H9 (cell line): ENCODE results near the gene MTFP1. TPM values are rescaled to one million over a fixed set of nuclear protein-coding genes. Genes with fewer than 3 reads are reported as not detected.

Experiments
- DNase-seq: peaks from one replicate; pipeline ENCODE4 v3.0.0-alpha.2; 2017
- H2AFZ ChIP-seq: one replicate; pipeline ENCODE4 v1.6.1; 2013; ENCODE audit warnings: mild to moderate bottlenecking, low read length, control low read depth, moderate library complexity
- H2AK5ac ChIP-seq: 2 replicates; pipeline ENCODE4 v1.6.1; 2013; ENCODE audit warnings: low read length, control low read depth, mixed read lengths; ENCODE audit not compliant: insufficient read length
- H2BK120ac ChIP-seq: one replicate; pipeline ENCODE4 v1.6.1; 2013; ENCODE audit warnings: low read depth, mild to moderate bottlenecking, low read length, control low read depth, inconsistent platforms; ENCODE audit not compliant: poor library complexity, severe bottlenecking
- H2BK12ac ChIP-seq: 2 replicates; pipeline ENCODE4 v1.6.1; 2013; ENCODE audit warnings: low read length, control low read depth, mixed read lengths, low read depth; ENCODE audit not compliant: insufficient read length
- H2BK15ac ChIP-seq: 2 replicates; pipeline ENCODE4 v1.6.1; 2013; ENCODE audit warnings: low read depth, low read length, control low read depth
- H2BK20ac ChIP-seq: one replicate; pipeline ENCODE4 v1.6.1; 2013; ENCODE audit warnings: low read depth, mild to moderate bottlenecking, low read length, control low read depth, inconsistent platforms; ENCODE audit not compliant: poor library complexity, severe bottlenecking
- H2BK5ac ChIP-seq: 2 replicates; pipeline ENCODE4 v1.6.1; 2013; ENCODE audit warnings: low read length, control low read depth, mixed read lengths; ENCODE audit not compliant: insufficient read length
- H3K14ac ChIP-seq: 2 replicates; pipeline ENCODE4 v1.6.1; 2013; ENCODE audit warnings: low read length, control low read depth; ENCODE audit not compliant: insufficient read depth
- H3K18ac ChIP-seq: 2 replicates; pipeline ENCODE4 v1.6.1; 2013; ENCODE audit warnings: low read depth, mild to moderate bottlenecking, mixed read lengths, low read length, control low read depth; ENCODE audit not compliant: insufficient read length
- H3K23ac ChIP-seq: 2 replicates; pipeline ENCODE4 v1.6.1; 2013; ENCODE audit warnings: low read length, control low read depth, mixed read lengths, low read depth; ENCODE audit not compliant: insufficient read length
- H3K23me2 ChIP-seq: 2 replicates; pipeline ENCODE4 v1.6.1; 2013; ENCODE audit warnings: low read depth, mild to moderate bottlenecking, mixed read lengths, low read length, control low read depth; ENCODE audit not compliant: insufficient read length, poor library complexity, severe bottlenecking
- H3K27ac ChIP-seq: 2 replicates; pipeline ENCODE4 v1.5.1; 2013; ENCODE audit warnings: low read length, control low read depth, mixed read lengths, low read depth; ENCODE audit not compliant: insufficient read length
- H3K27me3 ChIP-seq: 2 replicates; pipeline ENCODE4 v1.6.1; 2013; ENCODE audit warnings: low read length, control low read depth, inconsistent platforms; ENCODE audit not compliant: insufficient read depth
- H3K4ac ChIP-seq: 2 replicates; pipeline ENCODE4 v1.6.1; 2013; ENCODE audit warnings: low read depth, mild to moderate bottlenecking, control low read depth, inconsistent platforms, low read length, moderate library complexity
- H3K4me1 ChIP-seq: 2 replicates; pipeline ENCODE4 v1.6.1; 2013; ENCODE audit warnings: low read length, control low read depth, inconsistent platforms; ENCODE audit not compliant: insufficient read depth
- H3K4me2 ChIP-seq: 2 replicates; pipeline ENCODE4 v1.6.1; 2013; ENCODE audit warnings: low read length, control low read depth, mixed read lengths; ENCODE audit not compliant: insufficient read length, insufficient read depth
- H3K56ac ChIP-seq: 2 replicates; pipeline ENCODE4 v1.6.1; 2013; ENCODE audit warnings: low read depth, mild to moderate bottlenecking, mixed read lengths, low read length, control low read depth; ENCODE audit not compliant: insufficient read length
- H3K79me1 ChIP-seq: 2 replicates; pipeline ENCODE4 v1.6.1; 2013; ENCODE audit warnings: low read depth, mild to moderate bottlenecking, moderate library complexity, low read length, control low read depth, inconsistent platforms; ENCODE audit not compliant: insufficient read depth, poor library complexity, severe bottlenecking
- H3K79me2 ChIP-seq: 2 replicates; pipeline ENCODE4 v1.6.1; 2013; ENCODE audit warnings: low read length, control low read depth, inconsistent platforms; ENCODE audit not compliant: insufficient read depth
- H3K9ac ChIP-seq: 2 replicates; pipeline ENCODE4 v1.6.1; 2013; ENCODE audit warnings: low read length, control low read depth, mixed read lengths; ENCODE audit not compliant: insufficient read length; ENCODE audit errors: extremely low read depth
- H3K9me3 ChIP-seq: one replicate; pipeline ENCODE4 v1.6.1; 2013; ENCODE audit warnings: low read depth, low read length, inconsistent platforms; ENCODE audit not compliant: control insufficient read depth
- H3T11ph ChIP-seq: one replicate; pipeline ENCODE4 v1.6.1; 2013; ENCODE audit warnings: mild to moderate bottlenecking, low read length, control low read depth, inconsistent platforms
- H4K20me1 ChIP-seq: one replicate; pipeline ENCODE4 v1.6.1; 2013; ENCODE audit not compliant: control insufficient read depth, insufficient read length, insufficient read depth
- H4K5ac ChIP-seq: 2 replicates; pipeline ENCODE4 v1.6.1; 2013; ENCODE audit warnings: low read depth, mild to moderate bottlenecking, mixed read lengths, low read length, control low read depth; ENCODE audit not compliant: insufficient read length
- H4K8ac ChIP-seq: replicated peaks from 2 replicates; pipeline ENCODE4 v1.6.1; 2013; ENCODE audit warnings: low read length, control low read depth, mixed read lengths, low read depth; ENCODE audit not compliant: insufficient read length
- H4K91ac ChIP-seq: 2 replicates; pipeline ENCODE4 v1.6.1; 2013; ENCODE audit warnings: low read depth, mild to moderate bottlenecking, moderate library complexity, mixed read lengths, low read length, control low read depth; ENCODE audit not compliant: insufficient read length
- H3K27ac Mint-ChIP-seq, 3 experiments: 2 replicates in 2 of 3; 3 replicates in 1 of 3; pipeline ENCODE4 v1.8.0; 2020 to 2021; ENCODE audit warnings: mixed read lengths in 3 of 3, mild to moderate bottlenecking in 1 of 3, moderate library complexity in 1 of 3
- H3K27me3 Mint-ChIP-seq: 2 replicates; pipeline ENCODE4 v1.8.0; 2021; ENCODE audit warnings: low read depth, mild to moderate bottlenecking, moderate library complexity, mixed read lengths
- H3K36me3 Mint-ChIP-seq, 3 experiments: 2 replicates in 2 of 3; 3 replicates in 1 of 3; pipeline ENCODE4 v1.8.0; 2020 to 2021; ENCODE audit warnings: low read depth in 3 of 3, mixed read lengths in 3 of 3; ENCODE audit not compliant: insufficient read depth in 1 of 3
- H3K4me1 Mint-ChIP-seq, 2 experiments: 2 replicates each; pipeline ENCODE4 v1.8.0; 2020; ENCODE audit warnings: mixed read lengths in 2 of 2
- H3K4me3 Mint-ChIP-seq, 2 experiments: 2 replicates in 1 of 2; 3 replicates in 1 of 2; pipeline ENCODE4 v1.8.0; 2020 to 2021; ENCODE audit warnings: mild to moderate bottlenecking in 2 of 2, mixed read lengths in 2 of 2, moderate library complexity in 1 of 2
- H3K9me3 Mint-ChIP-seq, 2 experiments: 2 replicates in 1 of 2; 3 replicates in 1 of 2; pipeline ENCODE4 v1.8.0; 2020; ENCODE audit warnings: mild to moderate bottlenecking in 2 of 2, mixed read lengths in 2 of 2, moderate library complexity in 1 of 2
- WGBS: extraction: QIAGEN DNeasy Blood & Tissue Kit; methylation state at CpG from one replicate; pipeline ENCODE4 v1.1.7; 2013; ENCODE audit warnings: missing lambda C conversion rate, low lambda C conversion rate, mixed read lengths; ENCODE audit not compliant: insufficient read length; ENCODE audit errors: extremely low coverage; 5-methylcytosine and 5-hydroxymethylcytosine counted together
- total RNA-seq: library from RNA; stranded (reverse); gene quantifications from 2 replicates; pipeline ENCODE4 v1.2.1, GENCODE V29; 2021
- TF ChIP-seq, protein P1 (sequence below): fragments of 200-600 bp; sonication (generic); conservative IDR thresholded peaks from 3 replicates; pipeline ENCODE4 v1.8.0; 2021; ENCODE audit warnings: antibody characterized with exemption, mild to moderate bottlenecking

Gene MTFP1
- total RNA-seq, 1 experiment from 2014 or later, result 46.8 TPM

DNA sequence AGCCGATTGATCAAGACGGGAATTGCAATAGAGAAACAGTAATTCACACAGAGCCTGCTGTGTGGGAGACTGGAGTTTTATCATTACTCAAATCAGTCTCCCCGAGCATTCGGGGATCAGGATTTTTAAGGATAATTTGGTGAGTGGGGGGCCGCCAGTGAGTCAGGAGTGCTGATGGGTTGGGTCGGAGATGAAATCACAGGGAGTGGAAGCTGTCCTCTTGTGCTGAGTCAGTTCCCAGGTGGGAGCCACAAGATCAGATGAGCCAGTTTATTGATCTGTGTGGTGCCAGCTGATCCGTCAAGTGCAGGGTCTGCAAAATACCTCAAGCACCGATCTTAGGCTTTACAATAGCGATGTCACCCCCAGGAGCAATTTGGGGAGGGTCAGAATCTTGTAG lies 15.5 kb downstream of the MTFP1 start:
- H3K4me1 ChIP-seq, result no peaks in the 10 kb centered on the region
- no peak overlapping the region for H3K14ac ChIP-seq
- H2BK20ac ChIP-seq, result no peak overlapping the region
- no peak overlapping the region for H3T11ph ChIP-seq
- no peaks in the 10 kb centered on the region for H3K79me1 ChIP-seq
- Mint-ChIP-seq H3K36me3 (no peaks in the 10 kb centered on the region), H3K4me3 (no peak overlapping the region), H3K27ac (peak overlapping the region in 2 of 3 experiments; percentile 12 to 73; a peak in 3 of 7 replicates), H3K4me1 (peaks cover 16 to 18% of the 10 kb centered on the region in 2 experiments), H3K27me3 (peaks cover 6% of the 10 kb centered on the region), H3K9me3 (no peaks in the 10 kb centered on the region; a peak in 1 of 5 replicates)
- TF ChIP-seq, protein P1, sequence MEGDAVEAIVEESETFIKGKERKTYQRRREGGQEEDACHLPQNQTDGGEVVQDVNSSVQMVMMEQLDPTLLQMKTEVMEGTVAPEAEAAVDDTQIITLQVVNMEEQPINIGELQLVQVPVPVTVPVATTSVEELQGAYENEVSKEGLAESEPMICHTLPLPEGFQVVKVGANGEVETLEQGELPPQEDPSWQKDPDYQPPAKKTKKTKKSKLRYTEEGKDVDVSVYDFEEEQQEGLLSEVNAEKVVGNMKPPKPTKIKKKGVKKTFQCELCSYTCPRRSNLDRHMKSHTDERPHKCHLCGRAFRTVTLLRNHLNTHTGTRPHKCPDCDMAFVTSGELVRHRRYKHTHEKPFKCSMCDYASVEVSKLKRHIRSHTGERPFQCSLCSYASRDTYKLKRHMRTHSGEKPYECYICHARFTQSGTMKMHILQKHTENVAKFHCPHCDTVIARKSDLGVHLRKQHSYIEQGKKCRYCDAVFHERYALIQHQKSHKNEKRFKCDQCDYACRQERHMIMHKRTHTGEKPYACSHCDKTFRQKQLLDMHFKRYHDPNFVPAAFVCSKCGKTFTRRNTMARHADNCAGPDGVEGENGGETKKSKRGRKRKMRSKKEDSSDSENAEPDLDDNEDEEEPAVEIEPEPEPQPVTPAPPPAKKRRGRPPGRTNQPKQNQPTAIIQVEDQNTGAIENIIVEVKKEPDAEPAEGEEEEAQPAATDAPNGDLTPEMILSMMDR, result no peak
- H3K9me3 ChIP-seq, result no peaks in the 10 kb centered on the region
- H3K18ac ChIP-seq, result no peak overlapping the region
- no peak overlapping the region for H3K4ac ChIP-seq
- no peak overlapping the region for H3K9ac ChIP-seq
- no peak overlapping the region for H2BK120ac ChIP-seq
- H3K79me2 ChIP-seq, result no peaks in the 10 kb centered on the region
- H2AK5ac ChIP-seq, result no peak overlapping the region
- no peak for DNase-seq
- no peak overlapping the region for H2BK15ac ChIP-seq
- no peak overlapping the region for H3K27ac ChIP-seq
- no peaks in the 10 kb centered on the region for H3K23me2 ChIP-seq
- H3K27me3 ChIP-seq, result no peaks in the 10 kb centered on the region
- no peak overlapping the region for H3K56ac ChIP-seq
- H3K4me2 ChIP-seq, result no peak overlapping the region
- no peak overlapping the region for H2BK12ac ChIP-seq
- no peak overlapping the region for H2BK5ac ChIP-seq
- H4K8ac ChIP-seq, result no peak overlapping the region
- H2AFZ ChIP-seq, result no peak overlapping the region
- H4K20me1 ChIP-seq, result no peaks in the 10 kb centered on the region
- H3K23ac ChIP-seq, result no peak overlapping the region
- WGBS, result no CpG with 5 or more reads among the region's 9 CpGs
- no peak overlapping the region for H4K5ac ChIP-seq
- H4K91ac ChIP-seq, result no peak overlapping the region
